CD4-positive, alpha-beta memory T cell (primary cell): Measurements from ENCODE around the gene MKNK1. TPM values are rescaled to one million over a fixed set of nuclear protein-coding genes. Genes with fewer than 3 reads are reported as not detected.

ENCODE experiments used
- polyA plus RNA-seq, 2 donors: library from polyadenylated mRNA; unstranded; fragments of 300-500 nt; fragmentation: Illumina TruSeq; gene quantifications; one replicate each; pipeline ENCODE4 v1.2.3, GENCODE V29; 2021
- total RNA-seq, 2 experiments: library from RNA; stranded (reverse); gene quantifications; one replicate each; pipeline ENCODE4 v1.2.3, GENCODE V29; 2021

Gene MKNK1
- total and polyA plus RNA-seq, 4 experiments from 2014 or later: 29.3 to 54.9 (median 43.8) TPM

Other genes with a start within 250 kb of the MKNK1 start
- 10 to 100 TPM in 1 of 2 experiments, 1 to 10 TPM in 1; 7.7 to 10.7 TPM for gene FAAH, start 210.0 kb downstream of the MKNK1 start, total RNA-seq
- 1 to 10 TPM; 2.0 to 4.2 TPM for gene FAAH, start 210.0 kb downstream of the MKNK1 start, polyA plus RNA-seq
- gene DMBX1, start 114.4 kb downstream of the MKNK1 start, total RNA-seq: not detected
- gene DMBX1, start 114.4 kb downstream of the MKNK1 start, polyA plus RNA-seq: not detected
- not detected for gene KNCN, start 52.6 kb downstream of the MKNK1 start, total RNA-seq
- gene KNCN, start 52.6 kb downstream of the MKNK1 start, polyA plus RNA-seq: not detected
- 10 to 100 TPM; 27.8 to 29.5 TPM for gene MOB3C, start 12.5 kb upstream of the MKNK1 start, total RNA-seq
- 10 to 100 TPM in 1 of 2 donors, 1 to 10 TPM in 1; 9.8 to 19.1 TPM for gene MOB3C, start 12.5 kb upstream of the MKNK1 start, polyA plus RNA-seq
- gene ATPAF1, start 64.1 kb upstream of the MKNK1 start, total RNA-seq: 10 to 100 TPM; 32.9 to 37.6 TPM
- gene ATPAF1, start 64.1 kb upstream of the MKNK1 start, polyA plus RNA-seq: 100 to 1,000 TPM in 1 of 2 donors, 10 to 100 TPM in 1; 76.6 to 128 TPM
- not detected for gene TEX38, start 67.6 kb upstream of the MKNK1 start, total RNA-seq
- under 1 TPM in 1 of 2 donors, not detected in 1; 0.25 TPM for gene TEX38, start 67.6 kb upstream of the MKNK1 start, polyA plus RNA-seq
- gene EFCAB14, start 114.8 kb upstream of the MKNK1 start, total RNA-seq: 10 to 100 TPM; 96.7 to 98.5 TPM
- gene EFCAB14, start 114.8 kb upstream of the MKNK1 start, polyA plus RNA-seq: 100 to 1,000 TPM in 1 of 2 donors, 10 to 100 TPM in 1; 87.0 to 117 TPM
- not detected for gene CYP4B1, start 194.8 kb upstream of the MKNK1 start, total RNA-seq
- 1 to 10 TPM; 1.4 to 2.5 TPM for gene CYP4B1, start 194.8 kb upstream of the MKNK1 start, polyA plus RNA-seq